Ovary (tissue), 9 donors: ENCODE results near the gene NAGS. TPM values are rescaled to one million over a fixed set of nuclear protein-coding genes. Genes with fewer than 3 reads are reported as not detected.

Experiments
- DNase-seq, 5 donors: peaks; one replicate each; pipeline ENCODE4 v3.0.0-alpha.2; 2019 to 2020
- H3K27ac ChIP-seq, 2 donors: fragments of 200-600 bp; one replicate each; pipeline versions ENCODE4 v1.5.1 to v1.8.0; 2019 to 2022
- H3K27me3 ChIP-seq: fragments of 200-600 bp; one replicate; pipeline ENCODE4 v1.8.0; 2022
- H3K36me3 ChIP-seq: fragments of 200-600 bp; sonication (generic); one replicate; pipeline ENCODE4 v1.5.1; 2019
- H3K4me1 ChIP-seq: one replicate; pipeline ENCODE4 v1.8.1; 2013; ENCODE audit warnings: mild to moderate bottlenecking, moderate library complexity; ENCODE audit not compliant: insufficient read depth
- H3K4me3 ChIP-seq: fragments of 200-600 bp; sonication (generic); one replicate; pipeline ENCODE4 v1.5.1; 2017
- H3K9me3 ChIP-seq, 2 donors: fragments of 200-600 bp in 1 of 2; sonication (generic) in 1 of 2; one replicate each; pipeline versions ENCODE4 v1.5.1 to v1.8.1; 2013 to 2019; ENCODE audit warnings: mild to moderate bottlenecking in 1 of 2, moderate library complexity in 1 of 2
- CTCF ChIP-seq, 3 donors: fragments of 450-650 bp in 2 of 3; fragments of 200-600 bp in 1 of 3; IDR thresholded peaks; one replicate each; pipeline versions ENCODE4 v1.5.1 to v1.8.0; 2016 to 2022; ENCODE audit warnings: antibody characterized with exemption in 3 of 3, mild to moderate bottlenecking in 1 of 3
- EP300 ChIP-seq: sonication (generic); formaldehyde crosslinking; IDR thresholded peaks from one replicate; pipeline ENCODE4 v1.6.1; 2017; ENCODE audit warnings: antibody characterized with exemption
- POLR2A ChIP-seq: fragments of 450-650 bp; IDR thresholded peaks from one replicate; pipeline ENCODE4 v1.6.1; 2017; ENCODE audit warnings: antibody characterized with exemption, mild to moderate bottlenecking, moderate library complexity
- WGBS, 3 donors: extraction: QIAGEN DNeasy Blood & Tissue Kit in 1 of 3; methylation state at CpG; one replicate each; pipeline versions ENCODE4 v1.1.5 to v1.1.7; 2013 to 2017; 5-methylcytosine and 5-hydroxymethylcytosine counted together
- intact Hi-C, 4 donors: fragments of 100-400 bp; cut with DNase I; formaldehyde crosslinking; loops; one replicate each; pipeline versions ENCODE4 v1.11.0 to v1.15.1; 2022 to 2023
- polyA plus RNA-seq, 2 donors: library from polyadenylated mRNA; stranded (reverse); fragments of 200-250 nt in 1 of 2; fragments of 350-450 nt in 1 of 2; fragmentation: Illumina TruSeq in 1 of 2; extraction: RNeasy Lipid Tissue Mini Kit (QIAGEN cat#74804) in 1 of 2; gene quantifications; one replicate each; pipeline ENCODE4 v1.2.3, GENCODE V29; 2013 to 2014
- total RNA-seq, 7 donors: library from RNA; depleted of rRNA in 2 of 7; stranded (reverse); fragments of >200 nt in 2 of 7; fragmentation: NEBNext Ultra II Directional in 3 of 7; extraction: Animal tissue kit (Norgen Biotek cat#: 25700) in 3 of 7; gene quantifications; one replicate each; pipeline versions ENCODE4 v1.1.0 to v1.2.4, GENCODE V29; 2016 to 2023
- donor health status: DM: no; HTN: no; CAD: no; lungs with moderate emphysema.
- donor health status: DM: no; HTN: no; CAD: no.
- donor health status: Bipolar disorder and iron deficiency.
- donor health status: DM: yes; HTN: yes; CAD: no.
- donor health status: DM: no; HTN: no; CAD: no.
- donor health status: DM: yes; HTN: yes; CAD: no.

The NAGS gene
- total and polyA plus RNA-seq, 9 donors, result 0.33 to 1.7 (median 1.3) TPM

GRCh38 chr17:44002141-44002848 is 2.1 kb upstream of the NAGS start:
- Histone ChIP-seq H3K36me3 (no peaks in the 10 kb centered on the region), H3K9me3 (no peaks in the 10 kb centered on the region), H3K27me3 (peaks cover 2% of the 10 kb centered on the region), H3K4me3 (no peak overlapping the region), H3K4me1 (peaks cover 6% of the 10 kb centered on the region), H3K27ac (no peak overlapping the region)
- TF ChIP-seq CTCF (IDR thresholded peaks at IDR 0.05), result no peak
- no peak for TF ChIP-seq EP300
- no peak for TF ChIP-seq POLR2A
- intact Hi-C loops, result no loop called here
- no peak for DNase-seq
- 38 to 52% (median 43%) methylated on average over 9 of the region's 9 CpGs for WGBS, 3 donors

GRCh38 chr17:44004761-44005526 is 522 bp downstream of the NAGS start:
- Histone ChIP-seq H3K4me1 (peaks cover 10% of the 10 kb centered on the region), H3K4me3 (no peak overlapping the region), H3K36me3 (no peaks in the 10 kb centered on the region), H3K27me3 (peaks cover 2% of the 10 kb centered on the region), H3K27ac (no peak overlapping the region), H3K9me3 (no peaks in the 10 kb centered on the region)
- intact Hi-C loops, result loop anchor here in 1 of 4 donors (5.0 kb wide), 1 partner anchor 37 kb away; no protein-coding TSS in a partner anchor
- TF ChIP-seq EP300, result no peak
- no peak for TF ChIP-seq POLR2A
- TF ChIP-seq CTCF (IDR thresholded peaks at IDR 0.05), result no peak
- peak in 3 of 5 donors; percentile 28 to 43 (median 40) for DNase-seq
- WGBS, 3 donors, result 2 to 4% (median 3%) methylated on average over 35 to 71 of the region's 71 CpGs

DNA sequence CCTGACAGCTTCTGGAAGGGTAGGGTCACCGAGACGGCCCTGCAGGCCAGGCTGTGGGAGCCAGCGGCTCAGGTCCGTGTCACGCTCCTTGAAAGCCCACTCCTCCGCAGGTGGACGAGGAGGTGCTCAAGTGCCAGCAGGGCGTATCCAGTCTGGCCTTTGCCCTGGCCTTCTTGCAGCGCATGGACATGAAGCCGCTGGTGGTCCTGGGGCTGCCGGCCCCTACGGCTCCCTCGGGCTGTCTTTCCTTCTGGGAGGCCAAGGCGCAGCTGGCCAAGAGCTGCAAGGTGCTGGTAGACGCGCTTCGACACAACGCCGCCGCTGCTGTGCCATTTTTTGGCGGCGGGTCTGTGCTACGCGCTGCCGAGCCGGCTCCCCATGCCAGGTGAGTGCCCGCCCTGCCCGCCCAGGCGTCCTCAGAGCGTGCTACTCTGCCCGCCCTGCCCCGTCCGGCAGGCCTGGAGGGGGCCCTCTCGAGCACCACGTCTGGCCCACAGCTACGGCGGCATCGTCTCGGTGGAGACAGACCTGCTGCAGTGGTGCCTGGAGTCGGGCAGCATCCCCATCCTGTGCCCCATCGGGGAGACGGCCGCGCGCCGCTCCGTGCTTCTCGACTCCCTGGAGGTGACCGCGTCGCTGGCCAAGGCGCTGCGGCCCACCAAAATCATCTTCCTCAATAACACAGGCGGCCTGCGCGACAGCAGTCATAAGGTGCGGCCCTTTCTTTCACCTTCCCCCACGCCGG is 1.3 kb downstream of the NAGS start:
- WGBS, 3 donors, result 4 to 10% (median 8%) methylated on average over 44 to 59 of the region's 59 CpGs
- H3K9me3 ChIP-seq, result no peaks in the 10 kb centered on the region
- peaks cover 2% of the 10 kb centered on the region for H3K27me3 ChIP-seq
- H3K4me3 ChIP-seq, result peak overlapping the region; percentile 50
- H3K36me3 ChIP-seq, result no peaks in the 10 kb centered on the region
- DNase-seq, result peak in 2 of 5 donors; percentile 48 to 54
- peaks cover 10% of the 10 kb centered on the region for H3K4me1 ChIP-seq
- TF ChIP-seq POLR2A (no peak), CTCF (IDR thresholded peaks at IDR 0.05) (no peak), EP300 (no peak)
- intact Hi-C loops, result loop anchor here in 1 of 4 donors (5.0 kb wide), 1 partner anchor 37 kb away; no protein-coding TSS in a partner anchor
- H3K27ac ChIP-seq, result no peak overlapping the region

GRCh38 chr17:44006272-44006597 is 1.8 kb downstream of the NAGS start:
- WGBS, 3 donors, result 1 to 5% (median 3%) methylated on average over 21 of the region's 21 CpGs
- Histone ChIP-seq H3K36me3 (no peaks in the 10 kb centered on the region), H3K9me3 (no peaks in the 10 kb centered on the region), H3K27ac (no peak overlapping the region), H3K4me3 (peak overlapping the region; percentile 50), H3K27me3 (peaks cover 2% of the 10 kb centered on the region), H3K4me1 (peaks cover 10% of the 10 kb centered on the region)
- TF ChIP-seq EP300, result no peak
- intact Hi-C loops, result loop anchor here in 1 of 4 donors (5.0 kb wide), 1 partner anchor 36 kb away; no protein-coding TSS in a partner anchor
- no peak for DNase-seq
